Measurements from ENCODE around the gene TSPAN12.
"Not testable (repeated sequence)": the region's sequence is repeated elsewhere in the genome, so short reads cannot be mapped to it uniquely, and the experiment has no call there.

TSPAN12 gene

DNA sequence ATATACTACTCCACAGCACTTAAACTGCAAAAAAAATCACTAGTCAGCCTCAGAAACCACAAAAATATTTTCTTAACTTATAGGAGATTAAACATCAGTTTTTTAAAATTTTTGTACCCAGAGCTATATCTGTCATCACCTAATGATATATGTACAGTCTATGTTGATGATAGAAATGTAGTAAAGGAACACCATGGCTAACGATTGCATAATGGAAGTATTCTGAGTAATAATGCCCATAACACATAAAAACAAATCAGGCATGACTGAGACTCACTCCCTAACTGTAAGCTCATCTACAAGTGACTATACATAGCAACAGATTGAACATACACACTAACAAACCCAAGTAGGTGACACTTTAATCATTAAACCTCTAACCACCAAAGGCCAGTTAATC, 51.3 kb downstream of the TSPAN12 start:
- DNase-seq (ENCODE audit: low read depth in 1 of 2, low spot score in 1 of 2), result no peak

DNA sequence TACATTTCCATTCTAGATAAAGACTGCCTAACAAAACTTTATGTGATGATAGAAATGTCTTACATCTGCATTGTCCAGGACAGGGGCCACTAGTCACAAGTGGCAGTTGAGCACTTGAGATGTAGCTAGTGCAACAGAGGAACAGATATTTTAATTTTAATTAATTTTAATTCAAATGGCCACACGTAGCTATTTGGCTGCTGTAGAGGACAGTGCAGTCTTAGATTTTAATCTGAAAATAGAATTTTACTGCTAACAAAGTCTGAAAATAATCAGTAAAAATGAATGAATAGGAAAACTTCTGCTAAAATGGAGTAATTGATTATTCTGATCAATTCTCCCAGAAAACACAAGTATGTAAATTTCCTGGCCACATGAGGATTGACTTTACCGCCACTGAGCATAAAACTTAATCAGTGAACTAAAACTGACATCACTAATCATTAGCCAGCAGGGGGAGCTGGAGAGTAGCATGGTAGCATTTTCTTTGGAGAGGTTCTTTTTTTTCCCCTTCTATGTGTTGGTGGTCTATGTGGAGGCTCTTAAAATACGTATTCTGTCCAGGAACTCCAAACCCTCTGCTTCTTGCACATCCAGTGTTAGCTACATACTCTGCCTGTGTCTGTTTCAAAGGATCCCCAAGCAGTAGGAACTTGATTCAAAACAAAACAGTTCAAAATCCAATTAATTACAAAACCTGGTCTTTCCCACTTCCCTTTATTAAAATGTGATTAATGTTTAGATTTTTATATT, 52.1 kb downstream of the TSPAN12 start:
- DNase-seq (ENCODE audit: low read depth in 1 of 2, low spot score in 1 of 2), result peak in 1 of 2 donors; percentile 47

DNA sequence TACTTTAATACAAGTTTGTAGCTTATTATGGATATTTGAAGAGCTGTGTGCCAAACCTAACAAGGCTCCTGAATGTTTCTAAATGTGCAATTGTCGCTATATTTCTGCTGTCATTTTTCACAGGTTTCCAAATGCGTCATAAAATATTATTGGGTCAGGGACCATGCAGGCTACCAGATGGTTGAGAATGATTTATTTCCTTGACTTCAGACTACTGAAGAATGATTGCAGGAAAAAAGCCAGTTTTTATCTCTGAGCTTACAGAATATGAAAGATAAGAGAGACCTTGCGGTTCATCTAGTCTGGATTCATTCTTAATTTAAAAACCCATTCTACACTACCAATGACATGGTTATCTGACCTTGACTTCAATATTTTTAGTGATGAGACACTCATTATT, 55.2 kb downstream of the TSPAN12 start:
- no peak for DNase-seq (ENCODE audit: low read depth in 1 of 2, low spot score in 1 of 2)

DNA sequence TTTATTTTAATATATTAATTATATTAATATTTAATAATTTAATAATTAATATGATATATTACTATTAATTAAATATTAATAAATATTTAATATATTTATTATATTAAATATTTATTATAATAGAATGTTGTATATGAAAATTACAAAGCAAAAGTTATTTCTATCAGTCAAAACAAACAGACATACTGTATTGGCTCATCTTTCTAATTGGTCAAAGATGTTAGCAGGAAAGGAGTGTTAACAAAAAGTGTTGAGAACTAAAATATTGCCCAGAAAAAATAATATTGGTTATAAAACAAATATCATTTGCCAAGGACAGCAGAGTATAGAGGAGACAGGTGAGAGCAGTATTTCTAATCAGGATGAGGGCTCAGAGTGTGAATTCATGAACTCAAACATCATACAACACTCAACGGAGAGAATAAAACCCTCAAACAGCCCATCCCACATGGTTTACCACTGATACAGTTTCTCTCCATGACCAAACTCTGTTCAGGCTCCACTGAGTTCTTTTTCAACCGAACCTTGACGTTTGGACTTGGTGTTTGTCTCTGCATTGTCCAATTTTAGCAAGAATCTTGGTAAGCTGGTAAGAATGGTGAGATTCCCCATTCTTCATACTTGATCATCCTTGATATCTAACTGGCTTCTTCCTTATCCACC, 58.0 kb downstream of the TSPAN12 start:
- DNase-seq (ENCODE audit: low read depth in 1 of 2, low spot score in 1 of 2), result no peak

DNA sequence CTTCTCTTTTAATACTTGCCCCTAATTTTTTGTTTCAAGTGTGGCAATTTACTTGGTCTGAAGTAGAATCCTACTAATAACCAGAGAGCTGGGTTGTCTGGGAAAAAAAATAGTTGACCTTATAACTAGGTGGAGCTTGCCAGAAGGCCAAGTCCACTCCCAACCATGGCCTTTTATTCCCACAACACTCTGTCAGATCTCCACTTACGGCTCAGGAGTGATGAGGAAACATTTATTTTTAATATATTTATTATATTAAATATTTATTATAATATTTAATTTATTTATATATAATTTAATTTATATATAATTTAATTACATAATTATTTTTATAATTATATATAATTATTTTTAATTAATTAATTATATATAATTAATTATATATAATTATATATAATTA, 58.8 kb downstream of the TSPAN12 start:
- DNase-seq (ENCODE audit: low read depth in 1 of 2, low spot score in 1 of 2), result no peak

DNA sequence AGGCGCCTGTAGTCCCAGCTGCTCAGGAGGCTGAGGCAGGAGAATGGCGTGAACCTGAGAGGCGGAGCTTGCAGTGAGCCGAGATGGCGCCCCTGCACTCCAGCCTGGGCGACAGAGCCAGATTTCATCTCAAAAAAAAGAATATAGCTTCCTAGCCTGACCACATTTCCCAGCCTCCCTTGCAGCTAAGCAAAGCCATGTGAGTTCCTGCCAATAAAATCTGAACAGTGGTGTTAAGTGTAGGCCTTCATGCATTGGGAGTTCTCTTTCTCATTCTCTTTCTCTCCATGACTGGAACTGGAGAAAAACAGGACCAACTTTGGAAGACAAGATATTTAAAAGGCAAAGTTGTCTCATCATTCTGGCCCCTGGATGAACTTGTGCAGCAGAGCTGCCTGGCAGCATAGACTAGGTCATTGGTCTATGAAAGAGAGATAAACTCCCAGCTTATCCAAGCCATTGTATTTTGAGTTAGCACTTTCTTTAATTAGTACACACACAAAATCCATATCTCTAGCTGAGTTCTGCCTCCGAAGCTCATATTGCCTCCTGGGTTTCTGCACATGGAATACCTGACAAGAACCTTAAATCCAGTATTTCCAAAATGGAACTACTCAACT, 60.8 kb downstream of the TSPAN12 start:
- no peak for DNase-seq (ENCODE audit: low read depth in 1 of 2, low spot score in 1 of 2)

DNA sequence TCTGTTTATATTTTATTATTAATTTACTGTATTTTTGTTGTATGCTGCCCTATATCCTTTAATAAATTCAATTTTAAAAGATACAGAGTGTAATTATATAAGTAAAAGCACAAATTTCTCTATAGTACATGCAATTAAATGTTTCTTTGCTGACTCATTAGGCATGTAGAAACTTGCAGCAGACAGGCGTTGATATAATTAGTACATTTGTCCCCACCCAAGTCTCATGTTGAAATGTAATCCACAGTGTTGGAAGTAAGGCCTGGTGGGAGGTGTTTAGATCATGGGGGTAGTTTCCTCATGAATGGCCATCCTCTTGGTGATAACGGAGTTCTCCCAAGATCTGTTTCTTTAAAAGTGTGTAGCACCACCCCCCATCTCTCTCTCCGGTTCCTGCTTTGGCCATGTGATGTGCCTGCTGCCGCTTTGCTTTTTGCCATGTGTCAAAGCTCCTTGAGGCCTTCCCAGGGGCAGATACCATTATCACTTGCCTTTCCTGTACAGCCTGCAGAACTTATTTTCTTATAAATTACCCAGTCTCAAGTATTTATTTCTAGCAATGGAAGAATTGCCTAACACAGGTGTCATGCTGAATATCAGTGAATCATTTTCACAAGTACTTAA, 63.7 kb downstream of the TSPAN12 start:
- no peak for DNase-seq (ENCODE audit: low read depth in 1 of 2, low spot score in 1 of 2)

DNA sequence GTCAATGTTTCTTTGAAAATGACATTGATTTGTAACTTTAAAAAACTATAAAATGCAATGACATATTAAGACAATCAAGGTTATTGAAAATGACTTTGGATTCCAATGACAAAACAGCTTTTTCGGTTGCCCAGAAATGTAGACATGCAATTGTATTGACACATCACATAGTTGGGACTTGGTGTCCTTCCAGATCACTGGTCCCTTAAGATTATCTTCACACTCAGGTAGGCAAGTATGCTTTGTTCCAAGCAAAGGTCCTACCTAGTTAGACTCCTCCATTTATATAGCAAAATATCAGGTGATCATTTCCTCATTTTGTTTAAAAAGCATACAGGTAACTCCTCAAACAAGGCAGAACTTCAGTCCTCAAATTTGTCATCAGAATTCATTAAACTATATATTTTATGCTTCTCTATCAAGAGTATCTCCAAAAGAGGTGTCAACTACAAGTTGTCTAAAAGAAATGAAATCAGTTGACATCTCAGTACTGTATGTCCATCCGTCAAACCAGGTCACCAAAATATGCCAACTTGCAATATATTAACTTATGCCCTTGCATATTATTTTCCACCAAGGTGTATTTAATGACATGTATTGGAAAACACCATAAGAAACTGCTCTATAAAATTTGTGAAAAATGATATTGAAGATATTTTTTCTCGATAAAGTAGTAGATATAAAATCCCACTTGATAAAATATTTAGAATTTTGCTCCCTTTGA, 64.6 kb downstream of the TSPAN12 start:
- no peak for DNase-seq (ENCODE audit: low read depth in 1 of 2, low spot score in 1 of 2)

DNA sequence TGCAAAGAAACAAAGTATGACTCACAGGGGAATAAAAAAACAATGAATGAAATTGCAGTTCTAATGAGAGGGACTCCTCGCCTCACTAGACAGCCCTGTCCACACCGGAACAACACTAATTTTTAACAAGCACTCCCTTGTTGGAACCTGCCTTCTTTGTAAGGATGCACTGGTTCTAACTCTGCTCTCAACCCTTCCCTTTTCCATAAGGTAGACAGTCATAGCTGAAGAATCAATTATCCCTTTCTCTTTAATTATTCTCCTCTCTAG, 65.1 kb downstream of the TSPAN12 start:
- DNase-seq (ENCODE audit: low read depth in 1 of 2, low spot score in 1 of 2), result no peak

DNA sequence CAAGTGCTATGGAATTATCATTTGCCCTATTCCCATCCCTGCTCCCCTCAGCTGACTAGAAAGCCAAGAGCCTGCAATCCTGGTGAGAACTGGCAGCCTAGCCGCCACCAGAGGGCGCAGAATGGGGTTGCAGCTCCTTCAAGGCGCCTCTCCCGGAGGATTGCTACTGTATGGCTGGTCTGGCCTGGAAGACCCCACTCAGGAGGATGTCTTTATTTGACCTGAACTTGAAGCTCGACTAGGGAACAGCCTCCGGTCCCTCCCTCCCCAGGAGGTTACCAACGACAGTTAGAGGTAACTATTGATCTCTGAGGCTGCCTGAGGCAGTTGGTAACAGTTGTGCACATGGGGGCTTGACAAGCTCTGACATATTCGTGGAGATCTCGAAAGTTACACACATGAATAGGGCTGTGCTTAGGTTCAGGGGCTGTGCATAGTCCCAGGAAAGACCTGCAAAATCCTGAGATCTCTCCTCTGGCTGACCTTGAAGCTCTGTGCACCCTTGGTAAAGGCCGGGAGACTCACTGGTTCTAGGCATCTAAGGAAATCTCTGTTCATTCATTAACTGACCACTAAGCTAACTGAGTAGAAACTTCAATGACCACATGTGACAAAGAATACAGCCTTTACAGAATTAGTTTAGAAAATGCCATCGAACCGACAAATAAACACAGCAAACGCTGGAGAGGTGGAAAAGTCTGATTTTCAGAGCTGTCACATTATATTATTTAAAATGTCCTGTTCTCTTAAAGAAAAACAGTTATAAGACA, 65.7 kb downstream of the TSPAN12 start:
- DNase-seq (ENCODE audit: low read depth in 1 of 2, low spot score in 1 of 2), result peak; percentile 16 to 49

DNA sequence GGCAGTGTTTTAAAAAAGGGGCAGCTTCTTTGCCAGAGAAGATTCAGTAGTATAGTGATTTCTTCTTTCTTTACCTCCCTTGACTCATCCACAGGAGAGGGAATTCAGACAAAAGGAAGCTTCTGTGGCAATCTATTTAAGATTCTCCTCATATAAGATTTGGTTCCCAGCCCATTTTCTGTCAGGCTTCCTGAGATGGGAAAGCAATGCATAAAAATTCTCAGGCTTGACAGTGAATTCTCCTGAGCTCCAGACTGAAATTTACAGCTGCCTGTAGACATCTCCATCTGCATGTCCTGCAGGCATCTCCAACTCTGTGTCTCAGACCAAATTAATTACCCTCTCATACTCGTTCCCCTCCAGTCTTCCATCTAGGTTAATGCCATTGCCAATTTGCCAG, 72.8 kb downstream of the TSPAN12 start:
- DNase-seq (ENCODE audit: low read depth in 1 of 2, low spot score in 1 of 2), result no peak

DNA sequence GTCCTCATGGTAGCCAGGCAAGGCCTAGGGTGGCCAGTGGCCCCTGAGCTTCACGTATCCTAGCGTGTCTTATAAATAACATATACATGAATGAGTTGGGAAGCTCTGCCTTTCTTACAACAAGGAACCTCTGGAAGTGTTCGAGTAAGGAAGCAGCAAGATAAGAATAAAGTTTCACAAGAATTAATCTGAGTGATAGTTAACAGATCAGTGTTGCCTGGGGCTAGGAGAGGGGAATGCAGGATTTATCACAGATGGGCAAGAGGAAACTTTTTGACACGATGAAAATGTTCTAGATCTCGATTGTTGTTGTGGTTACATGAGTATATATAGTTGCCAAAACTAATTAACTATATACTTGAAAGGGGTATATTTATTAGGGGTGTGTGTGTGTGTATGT, 74.2 kb downstream of the TSPAN12 start:
- DNase-seq (ENCODE audit: low read depth in 1 of 2, low spot score in 1 of 2), result no peak

DNA sequence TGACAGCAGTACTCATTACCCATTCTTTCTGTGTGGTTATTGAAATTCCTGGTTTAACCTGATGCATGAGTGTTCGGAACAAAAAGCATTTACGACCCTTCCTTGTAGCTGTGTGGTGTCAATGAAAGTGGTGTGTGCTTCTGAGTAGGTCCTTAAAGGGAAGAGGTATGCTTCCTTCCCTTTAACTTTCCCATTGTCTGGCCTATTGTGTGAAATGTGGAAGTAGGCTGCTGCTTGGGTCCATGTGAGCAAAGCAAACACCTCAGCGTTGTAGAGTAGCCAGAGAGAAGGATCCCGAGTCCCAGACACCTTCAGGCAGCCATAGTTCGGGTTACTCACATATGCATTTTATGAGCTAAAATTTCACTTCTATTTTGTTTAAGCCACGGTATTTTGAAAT, 74.7 kb downstream of the TSPAN12 start:
- no peak for DNase-seq (ENCODE audit: low read depth in 1 of 2, low spot score in 1 of 2)

DNA sequence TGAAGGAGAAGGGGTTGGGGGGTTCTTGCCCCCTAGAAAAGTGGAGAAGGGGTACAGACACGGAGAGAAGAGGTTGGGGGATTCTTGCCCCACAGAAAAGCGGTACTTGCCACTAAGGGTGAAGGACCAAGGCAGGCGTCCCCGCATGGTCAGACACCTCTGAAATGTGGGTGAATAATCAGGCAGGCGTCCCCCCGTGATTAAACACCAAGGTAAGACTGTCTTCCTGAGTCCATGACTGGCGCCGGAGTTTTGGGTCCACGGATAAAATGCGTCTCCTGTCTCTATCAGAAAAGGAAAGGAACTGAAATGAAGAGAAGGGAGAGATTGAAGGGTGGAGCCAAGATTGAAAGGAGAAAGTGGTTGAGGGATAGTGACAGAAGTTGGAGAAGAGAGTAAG, 76.0 kb downstream of the TSPAN12 start:
- not testable (repeated sequence) for DNase-seq (ENCODE audit: low read depth in 1 of 2, low spot score in 1 of 2)

DNA sequence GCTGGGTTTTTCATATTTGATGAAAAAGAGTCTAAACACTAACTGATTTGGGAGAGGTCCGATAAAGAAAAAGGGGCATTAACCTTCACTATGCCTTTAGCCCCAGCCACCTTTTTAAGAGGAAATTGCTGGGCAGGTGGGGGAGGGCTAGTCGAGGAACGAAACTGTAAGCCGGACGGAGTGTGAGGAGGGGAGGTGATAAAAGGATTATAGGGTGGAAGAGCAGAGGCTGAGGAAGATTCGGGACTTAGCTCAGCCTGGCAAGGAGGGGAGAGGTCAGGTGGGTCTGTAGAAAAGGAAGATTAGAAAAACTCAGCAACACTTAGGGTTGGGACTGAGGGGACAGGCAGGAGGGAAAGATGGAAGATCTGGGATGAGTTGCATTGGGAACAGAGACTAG, 77.0 kb downstream of the TSPAN12 start:
- DNase-seq (ENCODE audit: low read depth in 1 of 2, low spot score in 1 of 2), result no peak

DNA sequence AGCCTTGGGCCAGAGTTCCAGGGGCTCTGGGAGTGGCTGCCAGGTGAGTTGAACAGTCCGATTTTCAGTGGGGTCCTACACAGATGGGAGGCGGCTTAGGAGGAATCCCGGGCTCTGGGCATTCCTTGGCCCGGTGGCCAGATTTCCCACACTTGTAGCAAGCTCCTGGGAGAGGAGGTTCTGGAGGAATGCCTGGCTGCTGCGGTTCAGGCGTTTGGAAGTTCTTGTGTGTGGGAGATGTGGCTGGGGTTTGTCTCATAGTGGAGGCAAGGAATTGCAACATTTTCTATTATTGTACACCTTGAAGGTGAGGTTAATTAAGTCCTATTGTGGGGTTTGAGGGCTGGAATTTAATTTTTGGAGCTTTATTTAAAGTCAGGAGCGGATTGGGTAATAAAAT, 77.5 kb downstream of the TSPAN12 start:
- not testable (repeated sequence) for DNase-seq (ENCODE audit: low read depth in 1 of 2, low spot score in 1 of 2)

DNA sequence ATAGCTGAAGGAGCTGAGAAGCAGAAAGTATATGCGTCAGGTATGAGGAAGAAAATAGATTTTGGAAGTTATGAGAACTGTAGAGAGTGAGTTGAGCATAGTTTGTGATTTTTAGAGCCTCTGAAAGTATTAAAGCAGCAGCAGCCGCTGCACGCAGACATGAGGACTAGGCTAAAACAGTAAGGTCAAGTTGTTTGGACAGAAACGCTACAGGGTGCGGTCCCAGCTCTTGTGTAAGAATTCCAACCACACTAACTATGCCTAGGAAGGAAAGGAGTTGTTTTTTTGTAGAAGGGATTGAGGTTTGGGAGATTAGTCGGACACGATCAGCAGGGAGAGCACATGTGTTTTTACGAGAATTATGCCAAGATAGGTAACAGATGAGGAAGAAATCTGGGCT, 78.9 kb downstream of the TSPAN12 start:
- DNase-seq (ENCODE audit: low read depth in 1 of 2, low spot score in 1 of 2), result not testable (repeated sequence)

DNA sequence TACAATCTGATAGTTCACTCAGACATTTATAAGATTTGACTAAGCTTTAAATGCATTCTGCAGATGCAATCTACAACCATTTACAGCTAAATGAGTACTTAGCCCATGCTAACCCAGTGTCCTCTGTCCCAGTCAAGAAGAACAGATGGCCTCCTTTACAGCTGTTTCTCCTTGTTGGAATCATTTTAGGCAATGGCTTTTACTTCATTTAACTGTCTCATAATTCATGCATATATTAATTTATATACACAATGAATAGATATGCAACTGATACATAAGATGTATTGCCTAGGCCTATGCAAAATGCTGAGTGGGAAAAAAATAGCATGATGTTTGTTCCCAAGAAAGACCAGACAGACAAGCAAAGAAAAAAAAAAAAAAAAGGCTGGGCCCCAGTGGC, 82.2 kb downstream of the TSPAN12 start:
- no peak for DNase-seq (ENCODE audit: low read depth in 1 of 2, low spot score in 1 of 2)

DNA sequence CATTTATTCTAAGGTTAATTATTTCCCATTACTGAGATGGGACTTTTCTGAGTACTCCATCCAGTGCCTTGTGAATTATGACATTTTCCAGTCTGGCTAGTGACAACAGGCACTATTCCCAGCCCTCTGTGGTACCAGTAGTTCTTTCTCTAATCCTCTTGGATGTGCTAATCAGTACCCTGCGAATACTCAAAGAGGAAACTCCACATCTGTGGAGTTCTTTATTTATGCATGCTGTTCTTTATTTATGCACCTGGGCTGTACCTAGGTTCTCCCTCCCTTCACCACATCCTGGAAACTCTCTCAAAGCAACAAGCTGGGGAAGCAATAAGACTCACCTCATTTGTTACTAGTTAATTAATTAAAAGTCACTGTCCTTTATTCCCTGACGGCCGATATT, 83.5 kb downstream of the TSPAN12 start:
- DNase-seq (ENCODE audit: low read depth in 1 of 2, low spot score in 1 of 2), result no peak

DNA sequence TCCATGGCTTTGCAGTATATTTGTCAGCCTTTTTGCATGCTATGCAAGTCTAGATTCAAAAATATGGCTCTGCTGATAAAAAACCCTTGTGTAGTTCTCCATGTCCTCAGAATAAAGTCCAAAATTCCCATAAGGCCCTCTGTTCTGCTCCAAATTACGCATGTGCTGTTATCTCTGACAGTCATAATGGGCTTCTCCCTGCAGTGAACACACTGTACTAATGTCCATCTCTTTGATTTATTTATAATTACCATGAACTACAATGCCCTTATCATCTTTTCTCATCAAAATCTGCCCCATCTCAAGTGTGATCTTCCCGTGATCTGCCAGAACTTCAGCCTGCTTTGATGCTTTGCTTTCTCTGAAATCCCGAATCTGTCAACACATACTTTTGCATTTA, 87.7 kb downstream of the TSPAN12 start:
- DNase-seq (ENCODE audit: low read depth in 1 of 2, low spot score in 1 of 2), result no peak

DNA sequence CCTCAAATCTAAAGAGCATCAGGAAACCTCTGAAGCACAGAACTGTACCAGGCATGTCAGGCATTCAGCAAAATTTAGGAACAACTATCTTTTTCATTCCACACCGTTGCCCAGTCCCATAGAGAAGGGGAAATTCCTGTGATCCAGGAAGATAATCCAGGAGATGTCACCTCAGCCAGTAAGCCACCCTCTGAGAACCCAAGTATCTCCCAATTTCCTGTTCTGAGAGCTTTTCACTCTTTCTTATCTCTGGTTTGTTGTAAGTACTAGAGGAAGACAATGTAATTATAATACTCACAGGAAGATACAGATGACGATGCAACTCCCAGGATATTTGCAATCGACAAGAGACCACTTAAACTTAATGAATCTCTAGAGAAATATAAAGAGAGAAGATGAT, 97.1 kb downstream of the TSPAN12 start:
- no peak for DNase-seq (ENCODE audit: low read depth in 1 of 2, low spot score in 1 of 2)

Measured in activated CD4-positive, alpha-beta T cell treated with anti-CD3 and anti-CD28 coated beads, Interleukin-2, amount 50 U/mL, for 24 hours (primary cell).